ENCODE data around the gene CDH6.

Gene CDH6

DNA sequence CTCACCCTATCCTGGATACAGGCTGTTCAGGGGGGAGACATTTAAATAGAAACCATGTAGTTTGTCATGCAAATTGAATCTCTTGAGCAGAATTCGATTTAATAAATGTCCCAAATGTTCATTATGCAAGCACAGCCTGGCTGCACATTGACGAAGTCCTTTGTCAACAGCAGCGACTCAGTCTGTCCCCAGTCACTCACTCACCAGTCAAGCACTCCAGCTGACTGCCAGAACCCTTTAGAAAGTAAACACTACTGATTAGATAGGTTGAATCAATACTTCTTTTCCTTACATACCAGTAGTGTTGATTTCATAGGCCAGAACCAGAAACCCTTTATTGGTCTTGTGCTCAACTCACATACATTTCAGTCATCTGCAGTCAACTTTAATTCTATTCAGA is 27.5 kb downstream of the CDH6 start:
- Histone ChIP-seq H3K4me3 (ENCODE audit: low read depth in 1 of 2, low read length in 1 of 2) (no peak overlapping the region), H3K27me3 (no peaks in the 10 kb centered on the region), H3K4me1 (ENCODE audit: control insufficient read depth in 1 of 2, insufficient read depth in 1 of 2, low read depth in 1 of 2, low read length in 1 of 2) (no peaks in the 10 kb centered on the region), H3K27ac (no peak overlapping the region), H3K36me3 (no peaks in the 10 kb centered on the region), H3K9me3 (no peaks in the 10 kb centered on the region)
- TF ChIP-seq, protein P1, sequence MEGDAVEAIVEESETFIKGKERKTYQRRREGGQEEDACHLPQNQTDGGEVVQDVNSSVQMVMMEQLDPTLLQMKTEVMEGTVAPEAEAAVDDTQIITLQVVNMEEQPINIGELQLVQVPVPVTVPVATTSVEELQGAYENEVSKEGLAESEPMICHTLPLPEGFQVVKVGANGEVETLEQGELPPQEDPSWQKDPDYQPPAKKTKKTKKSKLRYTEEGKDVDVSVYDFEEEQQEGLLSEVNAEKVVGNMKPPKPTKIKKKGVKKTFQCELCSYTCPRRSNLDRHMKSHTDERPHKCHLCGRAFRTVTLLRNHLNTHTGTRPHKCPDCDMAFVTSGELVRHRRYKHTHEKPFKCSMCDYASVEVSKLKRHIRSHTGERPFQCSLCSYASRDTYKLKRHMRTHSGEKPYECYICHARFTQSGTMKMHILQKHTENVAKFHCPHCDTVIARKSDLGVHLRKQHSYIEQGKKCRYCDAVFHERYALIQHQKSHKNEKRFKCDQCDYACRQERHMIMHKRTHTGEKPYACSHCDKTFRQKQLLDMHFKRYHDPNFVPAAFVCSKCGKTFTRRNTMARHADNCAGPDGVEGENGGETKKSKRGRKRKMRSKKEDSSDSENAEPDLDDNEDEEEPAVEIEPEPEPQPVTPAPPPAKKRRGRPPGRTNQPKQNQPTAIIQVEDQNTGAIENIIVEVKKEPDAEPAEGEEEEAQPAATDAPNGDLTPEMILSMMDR (IDR thresholded peaks at IDR 0.05) = no peak

GRCh38 chr5:31225118-31225517 is 31.6 kb downstream of the CDH6 start:
- Histone ChIP-seq H3K4me1 (ENCODE audit: control insufficient read depth in 1 of 2, insufficient read depth in 1 of 2, low read depth in 1 of 2, low read length in 1 of 2) (no peaks in the 10 kb centered on the region), H3K36me3 (no peaks in the 10 kb centered on the region), H3K27me3 (no peaks in the 10 kb centered on the region), H3K4me3 (ENCODE audit: low read depth in 1 of 2, low read length in 1 of 2) (no peak overlapping the region), H3K9me3 (no peaks in the 10 kb centered on the region), H3K27ac (no peak overlapping the region)
- TF ChIP-seq, protein P1 (IDR thresholded peaks at IDR 0.05) = no peak

GRCh38 chr5:31225613-31226012 is 32.1 kb downstream of the CDH6 start:
- Histone ChIP-seq H3K27me3 (no peaks in the 10 kb centered on the region), H3K27ac (no peak overlapping the region)
- TF ChIP-seq, protein P1 (IDR thresholded peaks at IDR 0.05) = no peak

GRCh38 chr5:31226651-31227050 is 33.2 kb downstream of the CDH6 start:
- TF ChIP-seq, protein P1 (IDR thresholded peaks at IDR 0.05) = no peak
- no peak overlapping the region for H3K27ac ChIP-seq
- H3K27me3 ChIP-seq = no peaks in the 10 kb centered on the region
- H3K4me3 ChIP-seq (ENCODE audit: low read depth in 1 of 2, low read length in 1 of 2) = no peak overlapping the region
- H3K36me3 ChIP-seq = no peaks in the 10 kb centered on the region
- no peaks in the 10 kb centered on the region for H3K9me3 ChIP-seq
- H3K4me1 ChIP-seq (ENCODE audit: control insufficient read depth in 1 of 2, insufficient read depth in 1 of 2, low read depth in 1 of 2, low read length in 1 of 2) = no peaks in the 10 kb centered on the region

More at GRCh38 chr5:31225613-31226012, 32.1 kb downstream of the CDH6 start:
- Histone ChIP-seq H3K4me3 (ENCODE audit: low read depth in 1 of 2, low read length in 1 of 2) (no peak overlapping the region), H3K9me3 (no peaks in the 10 kb centered on the region), H3K36me3 (no peaks in the 10 kb centered on the region), H3K4me1 (ENCODE audit: control insufficient read depth in 1 of 2, insufficient read depth in 1 of 2, low read depth in 1 of 2, low read length in 1 of 2) (no peaks in the 10 kb centered on the region)

DNA sequence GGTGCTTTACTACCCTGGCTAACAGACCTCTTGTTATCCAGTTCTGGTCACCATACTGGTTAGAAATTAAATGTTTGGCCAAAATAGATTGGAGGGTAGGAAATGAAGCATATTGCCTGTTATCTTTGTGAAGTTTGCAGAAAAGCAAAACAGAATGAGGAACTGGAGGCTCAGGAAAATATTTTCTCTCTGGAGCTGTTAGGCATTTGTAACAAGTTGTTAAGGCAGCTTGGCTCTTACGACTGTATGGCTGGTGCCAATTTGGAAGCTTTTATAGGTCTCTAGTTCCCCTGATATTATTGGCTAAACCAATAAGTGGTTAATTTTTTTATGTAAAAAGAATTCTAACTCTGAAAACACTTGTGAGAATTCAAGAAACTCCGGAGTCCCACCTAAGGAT is 35.8 kb downstream of the CDH6 start:
- no peaks in the 10 kb centered on the region for H3K9me3 ChIP-seq
- no peaks in the 10 kb centered on the region for H3K36me3 ChIP-seq
- H3K4me1 ChIP-seq (ENCODE audit: control insufficient read depth in 1 of 2, insufficient read depth in 1 of 2, low read depth in 1 of 2, low read length in 1 of 2) = no peaks in the 10 kb centered on the region
- no peaks in the 10 kb centered on the region for H3K27me3 ChIP-seq
- TF ChIP-seq, protein P1 (IDR thresholded peaks at IDR 0.05) = no peak
- H3K4me3 ChIP-seq (ENCODE audit: low read depth in 1 of 2, low read length in 1 of 2) = no peak overlapping the region
- no peak overlapping the region for H3K27ac ChIP-seq

All from neutrophil (primary cell).